ENCODE data around the gene FIP1L1.

FIP1L1 gene

GRCh38 chr4:53346920-53347852 lies 30.3 kb upstream of the FIP1L1 start:
- Histone ChIP-seq H3K4me3 (ENCODE audit: insufficient read depth, low read length, poor library complexity, severe bottlenecking) (no peak overlapping the region), H3K27ac (ENCODE audit: low read depth, low read length) (no peak overlapping the region), H3F3A (ENCODE audit: insufficient read depth) (no peaks in the 10 kb centered on the region), H3K4me2 (ENCODE audit: low read depth, low read length, poor library complexity, severe bottlenecking) (no peak overlapping the region), H4K20me1 (ENCODE audit: low read depth, low read length) (no peaks in the 10 kb centered on the region), H3K27me3 (ENCODE audit: low read length) (no peaks in the 10 kb centered on the region), H3K9ac (ENCODE audit: low read length) (no peak overlapping the region), H3K9me2 (replicated peaks; ENCODE audit: insufficient read depth, low read length) (no peaks in the 10 kb centered on the region), H2AFZ (ENCODE audit: low read depth, low read length, severe bottlenecking) (no peak overlapping the region), H3K36me3 (ENCODE audit: low read length) (no peaks in the 10 kb centered on the region), H3K9me3 (ENCODE audit: insufficient read depth, low read length) (no peaks in the 10 kb centered on the region), H3K79me2 (ENCODE audit: insufficient read depth, low read length) (no peaks in the 10 kb centered on the region)
- TF ChIP-seq CTCF (IDR thresholded peaks at IDR 0.05; ENCODE audit: insufficient read depth, low read length, poor library complexity, severe bottlenecking) (no peak), EZH2phosphoT487 (conservative IDR thresholded peaks at IDR 0.05; ENCODE audit: low read length) (no peak)

GRCh38 chr4:53348046-53348445 lies 29.4 kb upstream of the FIP1L1 start:
- Histone ChIP-seq H3K9ac (ENCODE audit: low read length) (no peak overlapping the region), H3K27ac (ENCODE audit: low read depth, low read length) (no peak overlapping the region), H3K4me3 (ENCODE audit: insufficient read depth, low read length, poor library complexity, severe bottlenecking) (no peak overlapping the region), H4K20me1 (ENCODE audit: low read depth, low read length) (no peaks in the 10 kb centered on the region), H3F3A (ENCODE audit: insufficient read depth) (no peaks in the 10 kb centered on the region), H3K79me2 (ENCODE audit: insufficient read depth, low read length) (no peaks in the 10 kb centered on the region), H3K9me3 (ENCODE audit: insufficient read depth, low read length) (no peaks in the 10 kb centered on the region), H3K36me3 (ENCODE audit: low read length) (no peaks in the 10 kb centered on the region), H2AFZ (ENCODE audit: low read depth, low read length, severe bottlenecking) (no peak overlapping the region), H3K4me2 (ENCODE audit: low read depth, low read length, poor library complexity, severe bottlenecking) (no peak overlapping the region), H3K27me3 (ENCODE audit: low read length) (no peaks in the 10 kb centered on the region), H3K9me2 (replicated peaks; ENCODE audit: insufficient read depth, low read length) (no peaks in the 10 kb centered on the region)
- TF ChIP-seq EZH2phosphoT487 (conservative IDR thresholded peaks at IDR 0.05; ENCODE audit: low read length) (no peak), CTCF (IDR thresholded peaks at IDR 0.05; ENCODE audit: insufficient read depth, low read length, poor library complexity, severe bottlenecking) (no peak)

- Histone ChIP-seq H3K79me2 (ENCODE audit: insufficient read depth, low read length) (no peaks in the 10 kb centered on the region), H3K9me2 (replicated peaks; ENCODE audit: insufficient read depth, low read length) (no peaks in the 10 kb centered on the region), H4K20me1 (ENCODE audit: low read depth, low read length) (no peaks in the 10 kb centered on the region), H3K9me3 (ENCODE audit: insufficient read depth, low read length) (no peaks in the 10 kb centered on the region), H2AFZ (ENCODE audit: low read depth, low read length, severe bottlenecking) (no peak overlapping the region), H3K27me3 (ENCODE audit: low read length) (no peaks in the 10 kb centered on the region), H3K4me3 (ENCODE audit: insufficient read depth, low read length, poor library complexity, severe bottlenecking) (no peak overlapping the region), H3K4me2 (ENCODE audit: low read depth, low read length, poor library complexity, severe bottlenecking) (no peak overlapping the region), H3F3A (ENCODE audit: insufficient read depth) (no peaks in the 10 kb centered on the region), H3K27ac (ENCODE audit: low read depth, low read length) (no peak overlapping the region), H3K9ac (ENCODE audit: low read length) (no peak overlapping the region), H3K36me3 (ENCODE audit: low read length) (no peaks in the 10 kb centered on the region)
- TF ChIP-seq EZH2phosphoT487 (conservative IDR thresholded peaks at IDR 0.05; ENCODE audit: low read length): no peak
- no peak for TF ChIP-seq CTCF (IDR thresholded peaks at IDR 0.05; ENCODE audit: insufficient read depth, low read length, poor library complexity, severe bottlenecking)
Observed at GRCh38 chr4:53349091-53349491, 28.4 kb upstream of the FIP1L1 start.
